ENCODE data around the gene SOX3.

Gene SOX3

GRCh38 chrX:140495739-140496138 lies 9.1 kb downstream of the SOX3 start:
- DNase-seq (ENCODE audit: low spot score) = no peak

DNA sequence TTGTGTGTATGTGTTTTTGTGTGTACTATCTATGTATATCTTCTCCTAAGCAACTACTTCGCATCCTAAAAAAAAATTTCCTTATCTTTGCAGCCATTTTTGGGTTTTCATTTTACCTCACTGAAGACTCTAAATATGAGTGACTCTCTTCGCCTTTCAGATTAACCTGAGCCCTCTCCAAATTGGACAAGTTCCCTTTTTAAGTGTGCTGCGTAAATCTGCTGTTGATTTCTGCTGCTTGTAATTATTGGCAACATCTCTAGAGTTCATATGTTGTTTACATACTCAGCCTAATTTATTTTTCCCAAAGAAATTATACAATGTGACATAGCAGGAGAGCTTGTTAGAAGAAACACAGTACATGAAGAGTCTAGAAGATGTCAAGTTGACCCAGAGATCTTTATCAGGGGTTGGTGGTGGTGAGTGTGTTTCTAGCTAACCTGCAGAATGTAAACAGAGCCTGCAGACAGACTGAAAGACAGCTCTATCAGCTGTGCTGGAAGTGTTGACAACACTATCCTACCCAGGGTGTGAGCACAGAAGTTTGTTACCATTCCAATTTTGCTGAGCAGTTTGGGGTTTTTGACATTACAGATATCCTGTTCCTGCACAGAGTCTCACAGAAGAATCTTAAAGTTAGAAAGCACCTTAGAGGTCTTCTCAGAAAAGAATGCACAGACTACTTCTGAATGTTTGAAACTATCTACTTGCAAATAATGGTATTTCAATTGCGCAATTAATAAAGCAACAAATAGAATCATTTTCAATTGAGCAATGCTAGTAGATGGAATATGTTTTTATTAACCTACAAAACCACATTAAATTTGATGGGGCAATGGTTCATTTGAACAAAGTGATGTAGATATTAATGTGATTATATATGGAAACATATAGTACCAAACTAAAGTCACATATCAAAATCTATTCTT lies 12.5 kb downstream of the SOX3 start:
- no peak for DNase-seq (ENCODE audit: low spot score)

GRCh38 chrX:140480765-140481164 lies 24.1 kb downstream of the SOX3 start:
- no peak for DNase-seq (ENCODE audit: low spot score)

GRCh38 chrX:140477987-140478386 lies 26.9 kb downstream of the SOX3 start:
- DNase-seq (ENCODE audit: low spot score) = peak; percentile 14

- no peak for DNase-seq (ENCODE audit: low spot score)
Measured at GRCh38 chrX:140475025-140475424, 29.8 kb downstream of the SOX3 start.

DNA sequence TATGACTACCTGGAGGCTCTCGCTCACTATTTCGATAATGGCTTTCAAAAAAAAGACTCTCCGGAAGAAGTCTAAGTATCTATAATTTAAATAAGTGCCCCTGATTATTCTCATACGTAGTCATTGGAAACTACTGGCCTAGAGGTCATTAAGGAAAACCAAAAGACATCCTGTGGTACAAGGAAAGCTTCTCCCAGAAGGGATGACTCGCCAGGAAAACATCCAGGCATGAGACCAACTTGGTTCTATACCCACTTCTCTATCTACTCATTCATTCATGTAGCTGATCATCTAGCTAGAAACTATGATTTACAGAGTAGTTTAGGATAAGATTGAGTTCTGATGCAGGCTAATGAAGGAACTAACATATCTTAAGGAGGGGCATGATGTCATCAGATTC lies 37.7 kb downstream of the SOX3 start:
- no peak for DNase-seq (ENCODE audit: low spot score)

Measured in iPS-NIHi11 (cell line).